Measurements from ENCODE around the gene OTOGL.
"Not testable (repeated sequence)": the region's sequence is repeated elsewhere in the genome, so short reads cannot be mapped to it uniquely, and the experiment has no call there.

Gene OTOGL

DNA sequence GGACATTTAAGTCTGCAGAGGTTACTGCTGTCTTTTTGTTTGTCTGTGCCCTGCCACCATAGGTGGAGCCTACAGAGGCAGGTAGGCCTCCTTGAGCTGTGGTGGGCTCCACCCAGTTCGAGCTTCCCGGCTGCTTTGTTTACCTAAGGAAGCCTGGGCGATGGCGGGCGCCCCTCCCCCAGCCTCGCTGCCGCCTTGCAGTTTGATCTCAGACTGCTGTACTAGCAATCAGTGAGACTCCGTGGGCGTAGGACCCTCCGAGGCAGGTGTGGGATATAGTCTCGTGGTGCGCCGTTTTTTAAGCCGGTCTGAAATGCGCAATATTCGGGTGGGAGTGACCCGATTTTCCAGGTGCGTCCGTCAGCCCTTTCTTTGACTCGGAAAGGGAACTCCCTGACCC is 150.2 kb downstream of the OTOGL start:
- H3K27me3 ChIP-seq (ENCODE audit: control insufficient read depth, insufficient read depth, low read length); H3K27ac ChIP-seq (ENCODE audit: low read depth, low read length); H3K36me3 ChIP-seq (ENCODE audit: control insufficient read depth, insufficient read depth, low read length); H3K4me1 ChIP-seq (ENCODE audit: control insufficient read depth, insufficient read depth, low read length); H3K9me3 ChIP-seq (ENCODE audit: control insufficient read depth, insufficient read depth, low read depth, low read length): not testable (repeated sequence)
- Histone ChIP-seq H3K9ac (ENCODE audit: low read length) (peak overlapping the region; percentile 49), H3K4me3 (ENCODE audit: low read depth, low read length) (peak overlapping the region; percentile 57)

DNA sequence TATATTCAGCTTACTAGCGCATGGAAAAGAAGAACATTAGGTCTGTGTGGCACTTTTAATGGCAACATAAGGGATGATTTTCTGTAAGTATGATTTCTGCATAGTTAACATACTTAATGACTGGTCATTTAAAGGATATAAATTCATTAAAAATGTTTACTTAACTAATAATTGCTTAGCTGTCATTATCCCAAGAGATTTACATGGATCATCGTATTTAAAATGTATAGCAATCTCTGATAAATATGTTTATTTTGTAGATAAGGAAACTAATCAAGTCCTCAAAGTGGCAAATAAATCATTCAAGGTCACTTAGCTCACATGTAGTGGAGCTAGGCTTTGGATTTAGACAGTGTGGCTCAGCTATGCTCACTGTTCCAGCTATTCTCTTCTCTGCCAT is 158.6 kb downstream of the OTOGL start:
- H3K36me3 ChIP-seq (ENCODE audit: control insufficient read depth, insufficient read depth, low read length) = no peaks in the 10 kb centered on the region
- no peaks in the 10 kb centered on the region for H3K4me1 ChIP-seq (ENCODE audit: control insufficient read depth, insufficient read depth, low read length)
- H3K27me3 ChIP-seq (ENCODE audit: control insufficient read depth, insufficient read depth, low read length) = no peaks in the 10 kb centered on the region
- H3K9ac ChIP-seq (ENCODE audit: low read length) = no peak overlapping the region
- no peak overlapping the region for H3K27ac ChIP-seq (ENCODE audit: low read depth, low read length)
- H3K4me3 ChIP-seq (ENCODE audit: low read depth, low read length) = no peak overlapping the region
- H3K9me3 ChIP-seq (ENCODE audit: control insufficient read depth, insufficient read depth, low read depth, low read length) = no peaks in the 10 kb centered on the region

DNA sequence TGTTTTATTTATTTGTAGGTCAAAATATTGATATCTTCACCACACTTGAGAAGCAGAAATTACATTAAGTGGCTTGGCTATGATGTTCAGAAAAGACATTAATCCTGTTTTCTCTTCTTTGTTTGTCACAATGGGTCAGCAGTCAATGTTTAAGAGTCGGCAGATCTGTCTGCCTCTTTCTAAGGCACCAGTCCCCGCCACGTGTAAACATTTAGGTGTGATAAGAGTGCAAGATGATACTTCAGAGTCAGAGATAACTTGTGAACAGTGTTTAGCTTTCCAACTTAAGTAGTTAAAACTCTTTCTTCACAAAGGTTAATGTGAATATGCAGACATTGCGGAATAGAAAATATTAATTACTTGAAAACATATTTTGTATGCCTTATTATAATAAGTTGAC is 160.9 kb downstream of the OTOGL start:
- Histone ChIP-seq H3K9me3 (ENCODE audit: control insufficient read depth, insufficient read depth, low read depth, low read length) (no peaks in the 10 kb centered on the region), H3K27ac (ENCODE audit: low read depth, low read length) (no peak overlapping the region), H3K9ac (ENCODE audit: low read length) (no peak overlapping the region), H3K27me3 (ENCODE audit: control insufficient read depth, insufficient read depth, low read length) (no peaks in the 10 kb centered on the region), H3K36me3 (ENCODE audit: control insufficient read depth, insufficient read depth, low read length) (no peaks in the 10 kb centered on the region), H3K4me3 (ENCODE audit: low read depth, low read length) (no peak overlapping the region), H3K4me1 (ENCODE audit: control insufficient read depth, insufficient read depth, low read length) (peaks cover 3% of the 10 kb centered on the region; the same call in 1 of the 2 replicates)

GRCh38 chr12:80261403-80261802 is 162.1 kb downstream of the OTOGL start:
- H3K4me3 ChIP-seq (ENCODE audit: low read depth, low read length) = no peak overlapping the region

DNA sequence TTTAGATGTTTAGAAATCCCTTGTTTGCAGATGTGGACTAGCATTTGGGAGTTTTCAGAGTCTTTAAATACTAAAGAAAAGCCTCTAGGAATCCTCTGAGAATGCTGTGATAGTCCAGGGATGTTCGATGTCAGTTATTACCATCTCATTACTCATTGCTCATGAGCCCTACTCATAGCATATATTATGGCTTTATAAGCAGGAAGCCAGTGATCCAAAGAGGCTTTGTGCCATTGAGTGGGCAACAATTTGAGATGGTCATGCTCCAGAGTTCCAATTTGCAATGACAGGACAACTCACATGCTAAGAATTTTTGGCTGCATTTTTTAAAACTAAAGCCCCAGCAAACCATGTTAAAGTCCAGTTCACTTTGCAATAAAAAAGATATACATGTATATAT is 163.0 kb downstream of the OTOGL start:
- H3K27me3 ChIP-seq (ENCODE audit: control insufficient read depth, insufficient read depth, low read length) = no peaks in the 10 kb centered on the region
- H3K36me3 ChIP-seq (ENCODE audit: control insufficient read depth, insufficient read depth, low read length) = no peaks in the 10 kb centered on the region

More at GRCh38 chr12:80261403-80261802, 162.1 kb downstream of the OTOGL start:
- H3K36me3 ChIP-seq (ENCODE audit: control insufficient read depth, insufficient read depth, low read length) = no peaks in the 10 kb centered on the region
- H3K9me3 ChIP-seq (ENCODE audit: control insufficient read depth, insufficient read depth, low read depth, low read length) = no peaks in the 10 kb centered on the region
- H3K4me1 ChIP-seq (ENCODE audit: control insufficient read depth, insufficient read depth, low read length) = peaks cover 3% of the 10 kb centered on the region; the same call in 1 of the 2 replicates
- H3K27me3 ChIP-seq (ENCODE audit: control insufficient read depth, insufficient read depth, low read length) = no peaks in the 10 kb centered on the region
- H3K27ac ChIP-seq (ENCODE audit: low read depth, low read length) = no peak overlapping the region
- H3K9ac ChIP-seq (ENCODE audit: low read length) = no peak overlapping the region

GRCh38 chr12:80262771-80263170 is 163.4 kb downstream of the OTOGL start:
- Histone ChIP-seq H3K9me3 (ENCODE audit: control insufficient read depth, insufficient read depth, low read depth, low read length) (no peaks in the 10 kb centered on the region), H3K36me3 (ENCODE audit: control insufficient read depth, insufficient read depth, low read length) (no peaks in the 10 kb centered on the region), H3K27me3 (ENCODE audit: control insufficient read depth, insufficient read depth, low read length) (no peaks in the 10 kb centered on the region), H3K4me3 (ENCODE audit: low read depth, low read length) (no peak overlapping the region), H3K4me1 (ENCODE audit: control insufficient read depth, insufficient read depth, low read length) (peaks cover 3% of the 10 kb centered on the region; the same call in 1 of the 2 replicates), H3K9ac (ENCODE audit: low read length) (no peak overlapping the region), H3K27ac (ENCODE audit: low read depth, low read length) (no peak overlapping the region)

More for the DNA sequence above, 163.0 kb downstream of the OTOGL start:
- no peak overlapping the region for H3K4me3 ChIP-seq (ENCODE audit: low read depth, low read length)
- H3K4me1 ChIP-seq (ENCODE audit: control insufficient read depth, insufficient read depth, low read length) = peaks cover 3% of the 10 kb centered on the region; the same call in 1 of the 2 replicates
- no peak overlapping the region for H3K9ac ChIP-seq (ENCODE audit: low read length)
- H3K27ac ChIP-seq (ENCODE audit: low read depth, low read length) = no peak overlapping the region
- H3K9me3 ChIP-seq (ENCODE audit: control insufficient read depth, insufficient read depth, low read depth, low read length) = no peaks in the 10 kb centered on the region

DNA sequence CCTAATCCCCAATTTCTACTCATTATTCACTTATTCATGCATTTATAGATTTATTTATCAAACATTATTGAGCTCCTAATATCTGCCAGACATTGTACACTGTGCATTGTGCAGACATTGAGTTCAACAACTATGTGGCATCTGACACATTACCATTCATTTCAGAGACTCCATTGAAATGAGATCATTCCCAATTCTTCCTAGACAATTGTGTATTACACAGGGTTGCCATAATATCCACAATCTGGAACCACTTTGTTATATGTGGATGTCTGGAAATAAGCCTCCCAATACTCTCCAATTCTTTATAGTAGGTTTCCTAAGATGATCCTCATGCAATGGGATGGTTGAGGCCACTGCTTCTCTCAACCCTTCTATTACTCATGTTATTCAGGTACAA is 165.0 kb downstream of the OTOGL start:
- no peaks in the 10 kb centered on the region for H3K27me3 ChIP-seq (ENCODE audit: control insufficient read depth, insufficient read depth, low read length)
- no peak overlapping the region for H3K9ac ChIP-seq (ENCODE audit: low read length)
- H3K4me1 ChIP-seq (ENCODE audit: control insufficient read depth, insufficient read depth, low read length) = peaks cover 3% of the 10 kb centered on the region; the same call in 1 of the 2 replicates
- no peaks in the 10 kb centered on the region for H3K9me3 ChIP-seq (ENCODE audit: control insufficient read depth, insufficient read depth, low read depth, low read length)
- no peak overlapping the region for H3K4me3 ChIP-seq (ENCODE audit: low read depth, low read length)
- H3K27ac ChIP-seq (ENCODE audit: low read depth, low read length) = no peak overlapping the region
- H3K36me3 ChIP-seq (ENCODE audit: control insufficient read depth, insufficient read depth, low read length) = no peaks in the 10 kb centered on the region

- Histone ChIP-seq H3K9me3 (ENCODE audit: control insufficient read depth, insufficient read depth, low read depth, low read length) (no peaks in the 10 kb centered on the region), H3K4me1 (ENCODE audit: control insufficient read depth, insufficient read depth, low read length) (peaks cover 3% of the 10 kb centered on the region; the same call in 1 of the 2 replicates), H3K27me3 (ENCODE audit: control insufficient read depth, insufficient read depth, low read length) (no peaks in the 10 kb centered on the region), H3K9ac (ENCODE audit: low read length) (no peak overlapping the region), H3K36me3 (ENCODE audit: control insufficient read depth, insufficient read depth, low read length) (no peaks in the 10 kb centered on the region), H3K4me3 (ENCODE audit: low read depth, low read length) (no peak overlapping the region), H3K27ac (ENCODE audit: low read depth, low read length) (no peak overlapping the region)
These were observed 165.6 kb downstream of the OTOGL start for GRCh38 chr12:80264891-80265290.

DNA sequence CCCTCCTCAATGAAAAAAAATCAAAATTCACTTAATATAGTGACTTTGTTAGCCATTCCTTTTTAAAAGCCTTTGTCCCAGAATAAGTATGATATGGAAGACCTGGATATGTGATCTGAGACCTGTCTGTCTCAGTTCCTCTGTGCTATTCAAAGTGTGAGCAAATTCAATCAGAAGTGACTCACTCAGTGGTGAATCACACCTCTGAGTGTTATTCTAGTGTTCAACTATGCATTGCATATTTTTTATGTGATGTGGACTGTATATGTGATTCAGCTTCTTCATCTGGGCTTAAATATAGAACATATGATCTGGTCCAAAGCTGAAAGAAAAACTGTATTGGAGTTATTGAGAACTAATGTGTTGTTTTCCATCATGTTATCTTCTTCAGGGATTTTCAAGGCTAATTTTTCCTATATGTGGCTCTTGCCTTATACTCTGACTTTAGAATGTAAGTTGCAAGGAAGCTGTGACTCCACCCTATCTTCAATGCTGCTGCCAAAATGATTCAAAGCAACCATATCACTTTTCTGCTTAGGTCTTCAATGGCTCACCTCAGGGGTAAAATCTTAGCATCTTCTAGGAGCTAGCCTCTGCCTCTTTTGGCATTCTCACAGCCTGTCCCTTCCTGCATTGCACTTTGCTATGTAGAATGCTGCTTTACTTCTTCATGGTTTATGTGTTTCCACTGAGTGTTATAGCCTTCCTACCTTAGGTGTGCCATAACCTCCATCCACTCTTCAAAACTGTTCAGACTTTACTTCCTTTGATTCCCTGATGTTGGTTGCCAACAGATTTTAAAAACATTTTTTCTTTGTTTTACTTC is 169.8 kb downstream of the OTOGL start:
- Histone ChIP-seq H3K27me3 (ENCODE audit: control insufficient read depth, insufficient read depth, low read length) (no peaks in the 10 kb centered on the region), H3K27ac (ENCODE audit: low read depth, low read length) (no peak overlapping the region), H3K9ac (ENCODE audit: low read length) (no peak overlapping the region), H3K4me3 (ENCODE audit: low read depth, low read length) (no peak overlapping the region), H3K9me3 (ENCODE audit: control insufficient read depth, insufficient read depth, low read depth, low read length) (no peaks in the 10 kb centered on the region), H3K36me3 (ENCODE audit: control insufficient read depth, insufficient read depth, low read length) (no peaks in the 10 kb centered on the region), H3K4me1 (ENCODE audit: control insufficient read depth, insufficient read depth, low read length) (peaks cover 3% of the 10 kb centered on the region; the same call in 1 of the 2 replicates)

DNA sequence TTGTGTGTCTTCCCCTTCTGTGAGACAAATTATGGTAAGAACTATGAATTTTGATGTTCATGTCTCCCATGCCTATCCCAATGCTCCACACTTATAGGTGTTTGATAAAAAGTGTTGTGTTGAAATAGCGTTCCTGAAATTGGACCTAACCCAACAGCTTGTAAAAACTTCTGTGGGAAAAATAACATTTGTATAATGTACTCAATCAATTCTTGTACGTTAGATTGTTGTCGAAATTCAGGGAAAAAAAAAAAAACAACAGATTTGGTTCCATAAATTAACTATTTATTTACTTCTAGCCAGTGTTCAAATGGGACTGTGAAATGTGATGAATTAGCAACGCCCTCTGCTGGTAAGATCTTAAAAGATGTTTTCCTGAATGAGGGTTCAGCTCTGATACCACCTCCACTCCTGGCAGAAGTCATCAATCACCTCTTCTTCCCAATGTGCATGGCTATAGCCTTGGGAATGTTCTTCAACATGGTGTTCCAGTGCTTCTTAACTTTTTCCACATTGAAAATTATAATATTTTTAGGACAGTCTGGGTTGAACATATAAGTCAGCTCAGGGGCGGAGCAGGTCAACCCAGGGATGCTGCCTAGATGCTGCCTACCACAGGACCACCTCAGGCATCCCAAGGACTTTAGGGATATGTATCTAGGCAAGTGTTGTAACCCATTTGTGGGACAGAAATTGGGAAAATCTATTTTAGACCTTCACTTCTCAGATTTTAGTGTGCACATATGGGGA is 170.6 kb downstream of the OTOGL start:
- H3K27ac ChIP-seq (ENCODE audit: low read depth, low read length) = no peak overlapping the region
- H3K27me3 ChIP-seq (ENCODE audit: control insufficient read depth, insufficient read depth, low read length) = no peaks in the 10 kb centered on the region
- no peaks in the 10 kb centered on the region for H3K9me3 ChIP-seq (ENCODE audit: control insufficient read depth, insufficient read depth, low read depth, low read length)
- H3K4me3 ChIP-seq (ENCODE audit: low read depth, low read length) = no peak overlapping the region
- peaks cover under 1% of the 10 kb centered on the region; the same call in 1 of the 2 replicates for H3K4me1 ChIP-seq (ENCODE audit: control insufficient read depth, insufficient read depth, low read length)
- no peak overlapping the region for H3K9ac ChIP-seq (ENCODE audit: low read length)
- no peaks in the 10 kb centered on the region for H3K36me3 ChIP-seq (ENCODE audit: control insufficient read depth, insufficient read depth, low read length)

- Histone ChIP-seq H3K27me3 (ENCODE audit: control insufficient read depth, insufficient read depth, low read length) (no peaks in the 10 kb centered on the region), H3K4me3 (ENCODE audit: low read depth, low read length) (no peak overlapping the region), H3K4me1 (ENCODE audit: control insufficient read depth, insufficient read depth, low read length) (no peaks in the 10 kb centered on the region), H3K36me3 (ENCODE audit: control insufficient read depth, insufficient read depth, low read length) (no peaks in the 10 kb centered on the region), H3K9me3 (ENCODE audit: control insufficient read depth, insufficient read depth, low read depth, low read length) (no peaks in the 10 kb centered on the region), H3K27ac (ENCODE audit: low read depth, low read length) (no peak overlapping the region), H3K9ac (ENCODE audit: low read length) (no peak overlapping the region)
These were observed 172.4 kb downstream of the OTOGL start for GRCh38 chr12:80271780-80272179.
